ENCODE results near the gene TUBGCP4.

TUBGCP4 gene

GRCh38 chr15:43434446-43434845 lies 63.5 kb downstream of the TUBGCP4 start:
- H3K27ac ChIP-seq = no peak overlapping the region
- no peak overlapping the region for H3K9ac ChIP-seq
- no peaks in the 10 kb centered on the region for H3K27me3 ChIP-seq (ENCODE audit: insufficient read depth, low read depth)
- no peaks in the 10 kb centered on the region for H4K20me1 ChIP-seq (ENCODE audit: insufficient read depth)
- no peak overlapping the region for H2AFZ ChIP-seq (ENCODE audit: low read depth)
- no peaks in the 10 kb centered on the region for H3K79me2 ChIP-seq (ENCODE audit: insufficient read depth, low read depth)
- no peaks in the 10 kb centered on the region for H3K4me1 ChIP-seq (ENCODE audit: low read depth, poor library complexity, severe bottlenecking)
- no peak overlapping the region for H3K4me2 ChIP-seq
- no peaks in the 10 kb centered on the region for H3K36me3 ChIP-seq (ENCODE audit: insufficient read depth)
- TF ChIP-seq CTCF (conservative IDR thresholded peaks at IDR 0.05; ENCODE audit: low read depth, low read length) = no peak
- H3K4me3 ChIP-seq (IDR thresholded peaks at IDR 0.05; ENCODE audit: insufficient read depth, low read depth, low read length) = no peak overlapping the region

- H3K4me3 ChIP-seq (IDR thresholded peaks at IDR 0.05; ENCODE audit: insufficient read depth, low read depth, low read length) = no peak overlapping the region
- no peak overlapping the region for H2AFZ ChIP-seq (ENCODE audit: low read depth)
- H3K9ac ChIP-seq = no peak overlapping the region
- H3K4me2 ChIP-seq = no peak overlapping the region
- no peaks in the 10 kb centered on the region for H3K27me3 ChIP-seq (ENCODE audit: insufficient read depth, low read depth)
- no peaks in the 10 kb centered on the region for H4K20me1 ChIP-seq (ENCODE audit: insufficient read depth)
- no peak for TF ChIP-seq CTCF (conservative IDR thresholded peaks at IDR 0.05; ENCODE audit: low read depth, low read length)
- no peaks in the 10 kb centered on the region for H3K36me3 ChIP-seq (ENCODE audit: insufficient read depth)
- no peaks in the 10 kb centered on the region for H3K79me2 ChIP-seq (ENCODE audit: insufficient read depth, low read depth)
- H3K4me1 ChIP-seq (ENCODE audit: low read depth, poor library complexity, severe bottlenecking) = peaks cover 17% of the 10 kb centered on the region
- H3K27ac ChIP-seq = no peak overlapping the region
These were observed 65.5 kb downstream of the TUBGCP4 start for GRCh38 chr15:43436395-43436794.

GRCh38 chr15:43439268-43439667 lies 68.4 kb downstream of the TUBGCP4 start:
- Histone ChIP-seq H2AFZ (ENCODE audit: low read depth) (no peak overlapping the region), H3K27ac (peak overlapping the region; percentile 74; the same call in 1 of the 2 replicates), H3K27me3 (ENCODE audit: insufficient read depth, low read depth) (no peaks in the 10 kb centered on the region), H3K4me2 (no peak overlapping the region), H3K9ac (no peak overlapping the region), H3K4me3 (IDR thresholded peaks at IDR 0.05; ENCODE audit: insufficient read depth, low read depth, low read length) (no peak overlapping the region), H4K20me1 (ENCODE audit: insufficient read depth) (no peaks in the 10 kb centered on the region), H3K79me2 (ENCODE audit: insufficient read depth, low read depth) (no peaks in the 10 kb centered on the region), H3K4me1 (ENCODE audit: low read depth, poor library complexity, severe bottlenecking) (peaks cover 27% of the 10 kb centered on the region), H3K36me3 (ENCODE audit: insufficient read depth) (no peaks in the 10 kb centered on the region)
- no peak for TF ChIP-seq CTCF (conservative IDR thresholded peaks at IDR 0.05; ENCODE audit: low read depth, low read length)

- Histone ChIP-seq H3K4me3 (IDR thresholded peaks at IDR 0.05; ENCODE audit: insufficient read depth, low read depth, low read length) (no peak overlapping the region), H3K4me2 (peak overlapping the region; percentile 40; the same call in 1 of the 2 replicates), H3K27me3 (ENCODE audit: insufficient read depth, low read depth) (no peaks in the 10 kb centered on the region), H3K27ac (peak overlapping the region; percentile 74), H3K9ac (peak overlapping the region; percentile 36; the same call in 1 of the 2 replicates), H2AFZ (ENCODE audit: low read depth) (no peak overlapping the region), H3K36me3 (ENCODE audit: insufficient read depth) (no peaks in the 10 kb centered on the region), H3K4me1 (ENCODE audit: low read depth, poor library complexity, severe bottlenecking) (peaks cover 27% of the 10 kb centered on the region), H4K20me1 (ENCODE audit: insufficient read depth) (no peaks in the 10 kb centered on the region), H3K79me2 (ENCODE audit: insufficient read depth, low read depth) (no peaks in the 10 kb centered on the region)
- TF ChIP-seq CTCF (conservative IDR thresholded peaks at IDR 0.05; ENCODE audit: low read depth, low read length) = peak; percentile 50; the same call in 1 of the 2 replicates
These were observed 69.9 kb downstream of the TUBGCP4 start for GRCh38 chr15:43440721-43441281.

All from KMS-11 (cell line).